GM06990 (cell line): ENCODE data around the gene ERCC2.

ENCODE experiments used
- DNase-seq: peaks from one replicate; pipeline ENCODE4 v3.0.0-alpha.2; 2011; ENCODE audit not compliant: insufficient read length; ENCODE audit errors: extremely low read depth
- H3K27me3 ChIP-seq: replicated peaks from 2 replicates; pipeline ENCODE4 v1.6.0; 2011; ENCODE audit warnings: low read length; ENCODE audit not compliant: control insufficient read depth, insufficient read depth
- H3K36me3 ChIP-seq: 2 replicates; pipeline ENCODE4 v1.5.1; 2011; ENCODE audit warnings: low read length; ENCODE audit not compliant: control insufficient read depth, insufficient read depth
- H3K4me3 ChIP-seq: replicated peaks from 2 replicates; pipeline ENCODE4 v1.5.1; 2011; ENCODE audit warnings: low read depth, mild to moderate bottlenecking, control low read depth, low read length
- TF ChIP-seq, protein P1 (sequence below): IDR thresholded peaks from 2 replicates; pipeline ENCODE4 v1.5.1; 2011; ENCODE audit warnings: low read length, control low read depth, mild to moderate bottlenecking, inconsistent platforms; ENCODE audit not compliant: insufficient read depth, poor library complexity, severe bottlenecking

ERCC2 gene

DNA sequence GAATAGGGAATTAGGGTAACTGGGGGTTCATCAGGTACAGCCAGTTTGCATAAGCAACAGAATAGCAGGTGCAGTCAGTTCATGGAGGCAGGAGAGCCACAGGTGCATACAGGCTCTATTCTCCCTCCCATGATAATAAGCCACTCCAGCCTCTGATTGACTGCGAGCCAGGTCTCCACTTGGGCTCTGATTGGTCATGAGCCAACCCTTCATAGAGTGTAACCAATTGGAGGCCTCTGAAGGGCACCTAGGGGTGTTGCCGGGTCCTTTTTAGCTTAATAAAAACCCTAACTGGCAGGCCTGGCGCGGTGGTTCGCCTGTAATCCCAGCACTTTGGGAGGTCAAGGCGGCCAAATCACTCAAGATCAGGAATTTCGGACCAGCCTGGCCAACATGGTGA lies 39.0 kb downstream of the ERCC2 start:
- H3K36me3 ChIP-seq, result no peaks in the 10 kb centered on the region
- no peak for DNase-seq
- TF ChIP-seq, protein P1, sequence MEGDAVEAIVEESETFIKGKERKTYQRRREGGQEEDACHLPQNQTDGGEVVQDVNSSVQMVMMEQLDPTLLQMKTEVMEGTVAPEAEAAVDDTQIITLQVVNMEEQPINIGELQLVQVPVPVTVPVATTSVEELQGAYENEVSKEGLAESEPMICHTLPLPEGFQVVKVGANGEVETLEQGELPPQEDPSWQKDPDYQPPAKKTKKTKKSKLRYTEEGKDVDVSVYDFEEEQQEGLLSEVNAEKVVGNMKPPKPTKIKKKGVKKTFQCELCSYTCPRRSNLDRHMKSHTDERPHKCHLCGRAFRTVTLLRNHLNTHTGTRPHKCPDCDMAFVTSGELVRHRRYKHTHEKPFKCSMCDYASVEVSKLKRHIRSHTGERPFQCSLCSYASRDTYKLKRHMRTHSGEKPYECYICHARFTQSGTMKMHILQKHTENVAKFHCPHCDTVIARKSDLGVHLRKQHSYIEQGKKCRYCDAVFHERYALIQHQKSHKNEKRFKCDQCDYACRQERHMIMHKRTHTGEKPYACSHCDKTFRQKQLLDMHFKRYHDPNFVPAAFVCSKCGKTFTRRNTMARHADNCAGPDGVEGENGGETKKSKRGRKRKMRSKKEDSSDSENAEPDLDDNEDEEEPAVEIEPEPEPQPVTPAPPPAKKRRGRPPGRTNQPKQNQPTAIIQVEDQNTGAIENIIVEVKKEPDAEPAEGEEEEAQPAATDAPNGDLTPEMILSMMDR, result no peak
- no peaks in the 10 kb centered on the region for H3K27me3 ChIP-seq
- H3K4me3 ChIP-seq, result no peak overlapping the region

DNA sequence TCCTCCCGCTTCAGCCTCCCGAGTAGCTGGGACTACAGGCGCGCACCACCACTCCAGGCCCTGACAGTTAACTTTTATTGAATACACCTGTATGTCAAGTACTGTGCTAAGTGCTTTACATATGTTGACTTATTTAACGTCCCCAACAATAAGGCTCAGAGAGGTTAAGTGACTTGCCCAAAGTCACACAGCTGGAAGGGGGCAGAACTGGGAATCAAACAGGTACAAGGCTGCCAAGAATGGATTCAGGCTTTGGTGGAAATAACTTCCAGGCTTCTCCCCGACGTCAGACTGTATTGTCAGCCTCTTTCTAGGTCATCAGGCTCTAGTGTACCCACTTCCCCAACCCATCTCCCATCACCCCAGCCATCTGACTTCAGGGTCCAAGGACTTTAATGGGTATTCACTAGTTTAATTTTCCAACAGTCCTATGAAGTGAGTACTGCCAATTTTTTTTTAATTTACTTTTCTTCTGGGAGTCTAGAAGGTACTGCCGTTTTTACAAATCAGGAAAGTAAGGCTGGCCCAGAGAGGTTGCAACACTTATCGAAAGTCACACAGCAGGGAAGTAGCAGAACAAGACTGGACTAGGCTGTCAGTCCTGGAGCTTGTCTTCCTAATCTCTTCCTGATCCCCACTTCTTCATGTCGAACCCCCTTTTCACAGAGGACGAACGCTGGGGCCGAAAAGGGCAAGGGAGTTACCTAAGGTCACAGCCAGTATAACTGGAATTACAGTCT lies 42.8 kb downstream of the ERCC2 start:
- Histone ChIP-seq H3K4me3 (no peak overlapping the region), H3K27me3 (no peaks in the 10 kb centered on the region), H3K36me3 (no peaks in the 10 kb centered on the region)
- TF ChIP-seq, protein P1, result no peak
- DNase-seq, result no peak

DNA sequence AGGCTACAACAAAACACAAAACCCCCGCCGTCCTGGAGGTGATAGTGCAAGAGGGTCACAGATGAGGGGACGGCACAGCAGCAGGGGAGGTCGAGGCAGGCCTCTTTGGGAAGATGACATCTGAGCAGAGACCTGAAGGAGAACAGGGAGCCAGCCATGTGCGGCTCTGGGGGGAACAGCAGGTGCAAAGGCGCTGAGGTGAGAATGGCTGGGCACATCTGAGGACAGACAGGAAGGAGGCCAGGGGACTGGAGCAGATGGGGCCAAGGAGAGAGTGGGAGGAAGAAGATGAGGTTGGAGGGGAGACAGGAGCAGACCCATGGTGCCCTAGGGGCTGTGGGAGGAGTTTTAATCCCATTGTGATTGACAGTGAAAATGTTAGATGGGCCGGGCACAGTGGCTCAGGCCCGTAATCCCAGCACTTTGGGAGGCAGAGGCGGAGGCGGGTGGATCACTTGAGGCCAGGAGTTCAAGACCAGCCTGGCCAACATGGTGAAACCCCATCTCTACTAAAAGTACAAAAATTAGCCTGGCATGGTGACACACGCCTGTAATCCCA lies 45.9 kb downstream of the ERCC2 start:
- Histone ChIP-seq H3K27me3 (no peaks in the 10 kb centered on the region), H3K4me3 (no peak overlapping the region), H3K36me3 (no peaks in the 10 kb centered on the region)
- DNase-seq, result no peak
- TF ChIP-seq, protein P1, result no peak

DNA sequence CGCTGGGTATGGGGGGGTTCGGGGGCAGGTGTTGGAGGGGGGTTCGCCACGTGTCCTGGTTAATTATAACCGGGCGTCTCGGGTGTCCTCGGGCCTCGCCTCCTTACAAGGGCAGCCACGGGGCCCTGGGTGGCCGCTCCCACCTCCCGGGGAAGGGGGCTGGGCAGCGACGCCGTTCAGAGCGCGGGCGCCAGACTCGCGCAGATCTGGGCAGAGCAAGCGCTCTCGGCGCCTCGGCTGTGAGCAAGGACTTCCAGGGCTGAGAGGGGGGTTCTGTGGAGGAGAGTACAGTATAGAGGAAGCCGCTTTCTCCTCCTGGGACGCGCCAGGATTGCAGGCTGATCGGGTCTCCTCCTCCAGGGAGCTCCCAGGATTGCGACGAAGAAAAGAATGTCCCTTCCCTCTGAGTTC lies 46.7 kb downstream of the ERCC2 start:
- TF ChIP-seq, protein P1, result no peak
- DNase-seq, result no peak
- Histone ChIP-seq H3K27me3 (no peaks in the 10 kb centered on the region), H3K4me3 (no peak overlapping the region), H3K36me3 (no peaks in the 10 kb centered on the region)

DNA sequence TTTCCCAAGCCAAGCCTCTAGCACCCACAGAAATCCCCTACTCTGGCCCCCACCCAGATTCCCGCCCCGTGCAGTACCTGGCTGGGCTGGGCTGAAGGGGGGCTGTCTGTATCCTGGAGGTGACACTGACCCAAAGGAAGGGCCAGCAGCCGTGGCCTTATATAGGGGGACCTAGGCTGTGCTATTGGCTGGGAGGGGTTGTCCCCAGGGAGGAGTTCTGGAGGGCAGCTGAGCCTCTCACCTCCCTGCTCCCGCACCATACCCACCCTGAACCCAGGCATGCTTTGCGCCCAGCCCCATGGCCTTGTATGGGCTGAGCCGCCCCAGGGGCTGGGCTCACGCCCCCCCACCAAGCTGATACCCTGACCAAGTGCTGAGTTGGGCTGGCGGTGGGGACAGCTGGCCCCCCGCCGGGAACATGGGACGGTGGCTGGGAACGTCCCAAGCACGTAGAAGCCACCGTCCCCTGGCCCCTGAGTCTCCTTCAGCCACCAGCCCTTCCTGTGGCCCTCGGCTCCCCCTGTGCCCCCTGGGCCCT lies 47.6 kb downstream of the ERCC2 start, which contains the start of gene CKM:
Gene CKM, minus strand, starts transcription at position 132 of the 538 bp plus-strand sequence. CDS start 3,162 bp downstream, outside the sequence.
- TF ChIP-seq, protein P1, result no peak

More for the DNA sequence above, 47.6 kb downstream of the ERCC2 start, which contains the start of gene CKM:
- H3K4me3 ChIP-seq, result no peak within 1 kb of the TSS
- DNase-seq, result no peak
- no peaks in the 10 kb centered on the region for H3K36me3 ChIP-seq
- H3K27me3 ChIP-seq, result no peaks in the 10 kb centered on the region
